ENCODE results near the gene ATP9A. TPM values are rescaled to one million over a fixed set of nuclear protein-coding genes. Genes with fewer than 3 reads are reported as not detected.

Gene ATP9A
- total and polyA plus RNA-seq, 2 of the 4 experiments (the other 2 are of a cell fraction) = 10.6 to 22.4 TPM

- no peak overlapping the region for H3K9ac ChIP-seq (ENCODE audit: low read depth, low read length)
- no peak overlapping the region; the same call in 1 of the 2 replicates for H4K5ac ChIP-seq (ENCODE audit: low read depth, low read length)
- peak overlapping the region; percentile 2 to 58; a peak in 2 of 4 replicates for H4K8ac ChIP-seq (ENCODE audit: low read depth in 2 of 2, low read length in 2 of 2)
- H4K20me1 ChIP-seq (ENCODE audit: insufficient read depth, low read length) = no peaks in the 10 kb centered on the region
- peaks cover 5% of the 10 kb centered on the region; the same call in 1 of the 2 replicates for H3K4me1 ChIP-seq (ENCODE audit: control insufficient read depth, insufficient read depth, low read length)
- no peak overlapping the region for H2BK5ac ChIP-seq (ENCODE audit: low read depth, low read length, poor library complexity, severe bottlenecking)
- H2AK5ac ChIP-seq (ENCODE audit: low read depth, low read length) = no peak overlapping the region
- H2AFZ ChIP-seq (replicated peaks; ENCODE audit: low read length, poor library complexity) = peak overlapping the region; percentile 88
- peak overlapping the region; percentile 40 for H3K4me3 ChIP-seq (ENCODE audit: insufficient read depth, low read depth, low read length)
- H3K9me1 ChIP-seq (ENCODE audit: insufficient read depth, low read length) = no peaks in the 10 kb centered on the region
- no peak overlapping the region for H3K23ac ChIP-seq (ENCODE audit: low read depth, low read length)
- intact Hi-C loops (cut with micrococcal nuclease) (loop anchor here (1.0 to 10.0 kb wide), 2 partner anchors 164 to 283 kb away; no protein-coding TSS in a partner anchor), dilution Hi-C loops (cut with HindIII; ENCODE audit: low sequenced_read_pairs, unreplicated experiment) (no loop called here), in situ Hi-C loops (cut with MboI; ENCODE audit: low sequenced_read_pairs) (loop anchor here (10.0 kb wide), 1 partner anchor 284 kb away; no protein-coding TSS in a partner anchor)
- no peak for DNase-seq
- no peak overlapping the region for H3K27ac ChIP-seq (ENCODE audit: insufficient read depth, low read length)
- H3K4me2 ChIP-seq (ENCODE audit: low read depth, low read length) = peak overlapping the region; percentile 67
- 0% methylated on average over 1 of the region's 18 CpGs; no CpG with 5 or more reads in 1 of the 2 experiments for WGBS, 2 experiments (ENCODE audit: extremely low coverage in 2 of 2, insufficient read length in 1 of 2)
- no peak overlapping the region; the same call in 2 of the 3 replicates for H2BK15ac ChIP-seq (ENCODE audit: low read depth, low read length)
- TF ChIP-seq RFX5 (IDR thresholded peaks at IDR 0.05; ENCODE audit: low read depth, low read length) (no peak), MXI1 (IDR thresholded peaks at IDR 0.05; ENCODE audit: borderline replicate concordance, low read depth, low read length) (no peak), MAFK (IDR thresholded peaks at IDR 0.05; ENCODE audit: low read depth, low read length) (no peak), POLR2A (IDR thresholded peaks at IDR 0.05; ENCODE audit: low read depth, low read length) (no peak), FOS (IDR thresholded peaks at IDR 0.05; ENCODE audit: low read depth, low read length) (no peak), CEBPB (IDR thresholded peaks at IDR 0.05; ENCODE audit: low read depth, low read length) (no peak), CTCF (conservative IDR thresholded peaks at IDR 0.05; ENCODE audit: low read depth, low read length) (no peak), CHD1 (IDR thresholded peaks at IDR 0.05; ENCODE audit: low read depth, low read length) (no peak), SMC3 (IDR thresholded peaks at IDR 0.05; ENCODE audit: low read depth, low read length) (no peak), RCOR1 (IDR thresholded peaks at IDR 0.05; ENCODE audit: insufficient replicate concordance, low read length) (no peak), RAD21 (IDR thresholded peaks at IDR 0.05; ENCODE audit: low read length) (no peak)
- peaks cover 25% of the 10 kb centered on the region for H3K27me3 ChIP-seq (ENCODE audit: control insufficient read depth, insufficient read depth, low read length)
- CTCF ChIA-PET = interaction anchor here (0.7 to 1.4 kb wide), 4 partner anchors 7 to 260 kb away, joined by 3 to 6 read pairs (median 4); no protein-coding TSS in a partner anchor
- no peak overlapping the region for H3K14ac ChIP-seq (replicated peaks; ENCODE audit: low read depth, low read length)
- peak overlapping the region; percentile 1; the same call in 1 of the 2 replicates for H2BK120ac ChIP-seq (ENCODE audit: low read depth, low read length)
- no peaks in the 10 kb centered on the region for H3K9me3 ChIP-seq (ENCODE audit: control insufficient read depth, insufficient read depth, low read length)
- BruUV-seq (replicated peaks) = no TSS peak
- H4K91ac ChIP-seq (ENCODE audit: insufficient read depth, low read depth, low read length) = no peak overlapping the region
- H3K4ac ChIP-seq (ENCODE audit: low read depth, low read length) = peak overlapping the region; percentile 11; the same call in 1 of the 2 replicates
- H3K56ac ChIP-seq (ENCODE audit: extremely low read depth, insufficient read depth, low read length) = no peak overlapping the region
- H2BK20ac ChIP-seq (ENCODE audit: low read depth, low read length) = no peak overlapping the region
- no peak overlapping the region for H2AK9ac ChIP-seq (replicated peaks; ENCODE audit: low read depth, low read length, poor library complexity)
- ATAC-seq (ENCODE audit: low read depth) = peak; percentile 47; the same call in 1 of the 2 replicates
- H3K36me3 ChIP-seq (ENCODE audit: control insufficient read depth, insufficient read depth, low read length) = no peaks in the 10 kb centered on the region
- H3K18ac ChIP-seq (ENCODE audit: low read depth, low read length) = no peak overlapping the region
- H3K79me1 ChIP-seq (ENCODE audit: low read depth in 1 of 2, low read length in 2 of 2) = no peaks in the 10 kb centered on the region
- POLR2A ChIA-PET (ENCODE audit: unreplicated experiment) = no interaction called here
Measured at GRCh38 chr20:51800872-51801121, 32.6 kb upstream of the ATP9A start.
